ENCODE measurements around the gene CTSA.
"Not testable (repeated sequence)": the region's sequence is repeated elsewhere in the genome, so short reads cannot be mapped to it uniquely, and the experiment has no call there.

The CTSA gene

GRCh38 chr20:45897289-45897688, 6.2 kb downstream of the CTSA start:
- no peak for DNase-seq

- no peak for DNase-seq
Measured at GRCh38 chr20:45897692-45898091, 6.6 kb downstream of the CTSA start.

GRCh38 chr20:45898285-45898684, 7.2 kb downstream of the CTSA start:
- DNase-seq, result no peak

GRCh38 chr20:45899046-45899835, 8.1 kb downstream of the CTSA start:
- no peak for DNase-seq

GRCh38 chr20:45901332-45901731, 10.2 kb downstream of the CTSA start:
- DNase-seq, result not testable (repeated sequence)

- no peak for DNase-seq
Measured at GRCh38 chr20:45902199-45902701, 11.1 kb downstream of the CTSA start.

- no peak for DNase-seq
Measured at GRCh38 chr20:45904583-45905504, 13.7 kb downstream of the CTSA start.

- DNase-seq, result no peak
Measured at GRCh38 chr20:45905505-45906079, 14.5 kb downstream of the CTSA start.

GRCh38 chr20:45907219-45907948, 16.2 kb downstream of the CTSA start:
- DNase-seq, result no peak

- no peak for DNase-seq
Measured at GRCh38 chr20:45908084-45908483, 16.9 kb downstream of the CTSA start.

- no peak for DNase-seq
Measured at GRCh38 chr20:45909336-45909808, 18.2 kb downstream of the CTSA start.

GRCh38 chr20:45909817-45910669, 18.9 kb downstream of the CTSA start:
- DNase-seq, result no peak

GRCh38 chr20:45910670-45911485, 19.7 kb downstream of the CTSA start:
- DNase-seq, result no peak

- DNase-seq, result no peak
Measured at GRCh38 chr20:45911486-45912343, 20.6 kb downstream of the CTSA start, which contains the start of gene PLTP. PLTP (minus strand) TSS chr20:45912155; CDS start chr20:45911452, 703 bp downstream.

- no peak for DNase-seq
Measured at GRCh38 chr20:45912344-45912682, 21.2 kb downstream of the CTSA start.

GRCh38 chr20:45913116-45913515, 22.0 kb downstream of the CTSA start:
- no peak for DNase-seq

- no peak for DNase-seq
Measured at GRCh38 chr20:45917790-45918141, 26.6 kb downstream of the CTSA start.

GRCh38 chr20:45918182-45918737, 27.1 kb downstream of the CTSA start:
- DNase-seq, result no peak

GRCh38 chr20:45918779-45919537, 27.8 kb downstream of the CTSA start:
- DNase-seq, result no peak

Data from DMS79 treated with DMSO at 0.1 percent for 48 hours (cell line).